Mucosa of gallbladder (tissue), 1 donor: ENCODE measurements around the gene EFS. TPM values are rescaled to one million over a fixed set of nuclear protein-coding genes. Genes with fewer than 3 reads are reported as not detected.
A peak's percentile ranks its signal among the peaks of the same experiment; 100 is the strongest.
"Not testable (repeated sequence)": the region's sequence is repeated elsewhere in the genome, so short reads cannot be mapped to it uniquely, and the experiment has no call there.

Experiments
- DNase-seq: peaks from one replicate; pipeline ENCODE4 v3.0.0-alpha.2; 2020; ENCODE audit warnings: low spot score
- total RNA-seq: library from RNA; stranded (reverse); gene quantifications from one replicate; pipeline ENCODE4 v1.2.1, GENCODE V29; 2021
- donor health status: DM: no; HTN: no; CAD: no.

EFS gene
- total RNA-seq, 1 donor from 2014 or later, result 10.8 TPM

DNA sequence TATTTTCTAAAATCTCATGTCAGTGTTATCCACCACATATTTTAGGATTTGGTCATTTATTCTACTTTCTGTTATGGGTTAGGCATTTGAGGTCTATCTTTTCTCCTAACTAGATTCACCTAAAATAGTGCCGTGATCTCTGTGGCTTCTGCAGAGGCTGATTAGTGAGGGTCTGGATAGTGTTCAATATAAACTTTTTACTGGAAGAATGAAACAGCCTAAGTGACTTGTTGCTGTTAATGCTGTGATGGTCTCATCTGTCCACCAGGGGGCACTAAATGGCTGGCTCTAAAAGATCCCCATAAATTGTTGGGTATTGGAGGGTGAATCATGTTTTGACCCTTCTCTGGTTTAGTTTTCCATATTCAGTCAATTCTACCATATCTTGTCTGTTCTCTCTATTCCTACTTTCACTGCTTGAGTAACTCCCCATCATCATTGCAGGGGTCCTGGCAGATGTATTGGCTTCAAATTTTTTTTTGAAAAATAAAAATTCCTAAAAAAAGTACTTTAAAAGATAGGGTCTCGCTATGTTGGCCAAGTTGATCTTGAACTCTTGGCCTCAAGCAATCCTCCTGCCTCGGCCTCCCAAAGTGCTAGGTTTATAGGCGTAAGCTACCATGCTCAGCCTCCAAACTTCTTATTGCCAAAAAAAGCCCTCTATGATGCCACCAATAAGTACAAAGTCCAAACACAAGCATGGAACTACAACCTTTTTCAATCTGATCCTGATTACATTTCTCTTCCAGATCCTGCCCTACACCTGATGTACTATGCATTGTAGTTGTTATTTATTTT is 36.8 kb downstream of the EFS start:
- peak; percentile 79 for DNase-seq

DNA sequence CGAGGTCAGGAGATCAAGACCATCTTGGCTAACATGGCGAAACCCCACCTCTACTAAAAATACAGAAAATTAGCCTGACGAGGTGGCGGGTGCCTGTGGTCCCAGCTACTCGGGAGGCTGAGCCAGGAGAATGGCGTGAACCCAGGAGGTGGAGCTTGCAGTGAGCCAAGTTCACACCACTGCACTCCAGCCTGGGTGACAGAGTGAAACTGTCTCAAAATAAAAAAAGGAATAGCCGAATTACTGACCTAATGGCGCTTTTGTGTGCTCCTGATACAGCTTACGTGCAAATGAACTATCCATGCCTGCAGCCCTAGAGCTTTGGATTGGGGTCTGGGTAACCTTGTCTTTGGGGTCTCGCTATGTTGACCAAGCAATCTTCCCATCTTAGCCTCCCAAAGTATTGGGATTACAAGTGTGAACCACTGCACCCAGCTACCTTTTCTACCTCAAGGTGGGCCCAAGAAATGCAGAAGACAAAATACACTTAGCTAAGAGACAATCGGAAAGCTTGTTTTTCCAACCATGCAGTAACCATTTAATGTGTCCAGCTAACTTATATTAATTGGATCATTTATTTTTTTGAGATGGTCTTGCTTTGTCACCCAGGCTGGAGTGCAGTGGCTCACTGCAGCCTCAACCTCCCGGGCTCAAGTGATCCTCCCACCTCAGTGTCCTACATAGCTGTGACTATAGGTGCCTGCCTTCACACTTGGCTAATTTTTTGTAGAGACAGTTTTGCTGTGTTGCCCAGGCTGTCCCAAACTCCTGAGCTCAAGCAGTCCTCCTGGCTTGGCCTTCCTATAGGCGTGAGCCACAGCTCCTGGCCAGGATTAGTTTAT is 38.3 kb downstream of the EFS start:
- DNase-seq, result no peak

DNA sequence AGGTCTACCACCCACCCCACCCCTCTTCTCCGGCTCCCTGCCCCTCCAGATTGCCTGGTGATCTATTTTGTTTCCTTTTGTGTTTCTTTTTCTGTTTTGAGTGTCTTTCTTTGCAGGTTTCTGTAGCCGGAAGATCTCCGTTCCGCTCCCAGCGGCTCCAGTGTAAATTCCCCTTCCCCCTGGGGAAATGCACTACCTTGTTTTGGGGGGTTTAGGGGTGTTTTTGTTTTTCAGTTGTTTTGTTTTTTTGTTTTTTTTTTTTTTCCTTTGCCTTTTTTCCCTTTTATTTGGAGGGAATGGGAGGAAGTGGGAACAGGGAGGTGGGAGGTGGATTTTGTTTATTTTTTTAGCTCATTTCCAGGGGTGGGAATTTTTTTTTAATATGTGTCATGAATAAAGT is 39.2 kb downstream of the EFS start:
- not testable (repeated sequence) for DNase-seq

DNA sequence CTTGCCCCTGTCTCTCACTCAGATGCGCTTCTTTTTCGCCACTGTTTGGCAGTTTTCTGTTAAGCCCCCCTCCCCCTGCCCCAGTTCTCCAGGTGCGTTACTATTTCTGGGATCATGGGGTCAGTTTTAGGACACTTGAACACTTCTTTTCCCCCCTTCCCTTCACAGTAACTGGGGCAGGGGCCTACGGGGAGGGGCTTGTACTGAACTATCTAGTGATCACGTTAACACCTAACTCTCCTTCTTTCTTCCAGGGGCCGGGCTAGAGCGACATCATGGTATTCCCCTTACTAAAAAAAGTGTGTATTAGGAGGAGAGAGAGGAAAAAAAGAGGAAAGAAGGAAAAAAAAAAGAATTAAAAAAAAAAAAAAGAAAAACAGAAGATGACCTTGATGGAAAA is 40.0 kb downstream of the EFS start:
- no peak for DNase-seq

DNA sequence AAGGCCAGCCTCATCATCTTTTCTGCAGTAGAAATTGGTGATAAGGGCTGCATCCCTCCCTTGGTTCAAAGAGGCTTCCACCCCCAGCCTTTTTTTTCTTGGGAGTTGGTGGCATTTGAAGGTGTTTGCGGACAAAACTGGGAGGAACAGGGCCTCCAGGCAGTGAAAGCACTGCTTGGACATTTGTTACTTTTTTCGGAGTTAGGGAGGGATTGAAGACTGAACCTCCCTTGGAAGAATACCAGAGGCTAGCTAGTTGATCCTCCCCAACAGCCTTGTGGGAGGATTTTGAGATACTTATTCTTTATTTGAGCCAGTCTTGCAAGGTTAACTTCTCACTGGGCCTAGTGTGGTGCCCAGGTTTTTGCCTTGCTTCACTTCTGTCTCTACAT is 40.5 kb downstream of the EFS start:
- no peak for DNase-seq

DNA sequence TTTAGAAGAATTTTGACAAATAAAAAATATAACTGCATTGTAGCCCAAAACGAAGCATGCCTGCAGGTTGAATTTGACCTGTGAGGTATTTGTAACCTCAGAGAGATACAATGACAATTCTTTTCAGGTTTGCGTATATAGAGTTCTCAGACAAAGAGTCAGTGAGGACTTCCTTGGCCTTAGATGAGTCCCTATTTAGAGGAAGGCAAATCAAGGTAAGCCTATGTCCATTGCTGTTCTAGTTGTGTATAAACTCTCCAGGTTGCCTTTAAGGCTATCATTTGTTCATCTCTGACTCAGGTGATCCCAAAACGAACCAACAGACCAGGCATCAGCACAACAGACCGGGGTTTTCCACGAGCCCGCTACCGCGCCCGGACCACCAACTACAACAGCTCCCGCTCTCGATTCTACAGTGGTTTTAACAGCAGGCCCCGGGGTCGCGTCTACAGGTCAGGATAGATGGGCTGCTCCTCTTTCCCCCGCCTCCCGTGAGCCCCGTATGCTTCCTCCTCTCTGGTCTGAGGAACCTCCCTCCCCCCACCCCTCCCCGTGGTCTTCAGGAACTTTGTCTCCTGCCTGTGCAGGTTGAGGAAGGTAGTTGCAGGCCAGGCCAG is 41.0 kb downstream of the EFS start:
- DNase-seq, result no peak

DNA sequence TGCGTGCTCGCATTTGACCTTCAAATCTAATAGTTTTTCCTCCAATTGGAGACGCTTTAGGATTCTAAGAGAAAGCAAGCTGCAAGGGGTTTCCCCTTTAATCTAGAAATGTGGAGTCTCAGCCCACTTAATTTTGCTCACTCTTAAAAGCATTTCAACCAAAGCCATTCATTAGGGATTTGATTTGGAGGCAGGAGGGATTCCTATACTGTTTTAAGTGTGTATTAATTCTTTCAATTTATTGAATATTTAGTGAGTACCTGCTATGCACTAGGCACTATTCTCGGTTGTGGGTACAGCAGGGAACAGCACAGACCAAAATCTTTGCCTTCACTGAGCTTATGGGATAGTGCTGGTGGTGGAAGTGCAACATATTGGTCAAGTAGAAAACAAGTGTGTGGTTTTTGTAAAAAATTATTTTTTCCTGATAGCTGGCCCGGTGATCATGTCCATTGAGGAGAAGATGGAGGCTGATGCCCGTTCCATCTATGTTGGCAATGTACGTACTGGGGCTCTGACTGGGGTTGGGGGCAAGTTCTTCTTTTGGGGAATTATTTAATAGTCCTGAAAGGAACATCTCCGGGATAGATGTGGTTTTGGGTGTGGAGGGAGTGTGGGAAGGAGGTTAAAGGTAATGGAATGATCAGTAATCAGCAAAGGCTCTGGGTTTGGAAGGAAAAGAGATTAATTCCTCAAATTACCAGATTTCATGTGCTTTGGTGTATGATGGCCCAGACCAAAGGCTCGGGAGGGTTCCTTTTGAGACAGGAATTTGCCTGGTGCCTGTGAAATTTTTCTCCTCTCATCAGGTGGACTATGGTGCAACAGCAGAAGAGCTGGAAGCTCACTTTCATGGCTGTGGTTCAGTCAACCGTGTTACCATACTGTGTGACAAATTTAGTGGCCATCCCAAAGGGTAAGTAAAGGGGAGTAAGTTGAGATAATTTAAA is 42.1 kb downstream of the EFS start:
- DNase-seq, result no peak

DNA sequence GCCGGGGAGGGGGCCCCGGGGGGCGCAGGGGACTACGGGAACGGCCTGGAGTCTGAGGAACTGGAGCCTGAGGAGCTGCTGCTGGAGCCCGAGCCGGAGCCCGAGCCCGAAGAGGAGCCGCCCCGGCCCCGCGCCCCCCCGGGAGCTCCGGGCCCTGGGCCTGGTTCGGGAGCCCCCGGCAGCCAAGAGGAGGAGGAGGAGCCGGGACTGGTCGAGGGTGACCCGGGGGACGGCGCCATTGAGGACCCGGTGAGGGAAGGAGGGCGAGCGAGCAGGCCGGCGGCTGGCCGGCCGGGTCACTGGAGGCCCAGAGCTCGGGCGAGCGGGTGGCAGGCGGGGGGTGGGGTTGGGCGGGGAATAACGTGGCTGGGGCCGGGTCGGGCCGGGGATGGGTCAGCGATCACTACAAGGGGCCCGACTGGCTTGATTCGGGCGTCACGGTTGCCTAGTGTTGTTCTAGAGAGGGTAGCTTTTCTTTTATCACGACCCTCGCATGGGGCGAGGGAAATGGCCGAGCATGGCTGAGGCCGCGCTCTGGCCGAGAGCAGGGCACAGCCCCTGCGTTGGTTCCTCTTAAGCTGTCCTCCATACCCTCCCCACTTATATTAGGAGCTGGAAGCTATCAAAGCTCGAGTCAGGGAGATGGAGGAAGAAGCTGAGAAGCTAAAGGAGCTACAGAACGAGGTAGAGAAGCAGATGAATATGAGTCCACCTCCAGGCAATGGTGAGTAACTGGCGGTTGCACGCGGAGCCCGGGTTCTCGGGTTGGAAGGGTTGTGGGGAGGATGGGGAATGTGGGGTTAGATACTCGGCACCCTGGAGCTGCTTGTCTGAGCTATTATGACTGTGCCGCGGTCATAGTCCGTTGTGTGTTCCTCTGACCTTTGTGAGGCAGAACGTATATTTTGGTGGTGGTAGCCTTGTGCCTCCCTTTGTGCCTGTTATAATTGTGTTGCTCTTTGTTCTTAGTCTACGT is 43.1 kb downstream of the EFS start:
- no peak for DNase-seq

DNA sequence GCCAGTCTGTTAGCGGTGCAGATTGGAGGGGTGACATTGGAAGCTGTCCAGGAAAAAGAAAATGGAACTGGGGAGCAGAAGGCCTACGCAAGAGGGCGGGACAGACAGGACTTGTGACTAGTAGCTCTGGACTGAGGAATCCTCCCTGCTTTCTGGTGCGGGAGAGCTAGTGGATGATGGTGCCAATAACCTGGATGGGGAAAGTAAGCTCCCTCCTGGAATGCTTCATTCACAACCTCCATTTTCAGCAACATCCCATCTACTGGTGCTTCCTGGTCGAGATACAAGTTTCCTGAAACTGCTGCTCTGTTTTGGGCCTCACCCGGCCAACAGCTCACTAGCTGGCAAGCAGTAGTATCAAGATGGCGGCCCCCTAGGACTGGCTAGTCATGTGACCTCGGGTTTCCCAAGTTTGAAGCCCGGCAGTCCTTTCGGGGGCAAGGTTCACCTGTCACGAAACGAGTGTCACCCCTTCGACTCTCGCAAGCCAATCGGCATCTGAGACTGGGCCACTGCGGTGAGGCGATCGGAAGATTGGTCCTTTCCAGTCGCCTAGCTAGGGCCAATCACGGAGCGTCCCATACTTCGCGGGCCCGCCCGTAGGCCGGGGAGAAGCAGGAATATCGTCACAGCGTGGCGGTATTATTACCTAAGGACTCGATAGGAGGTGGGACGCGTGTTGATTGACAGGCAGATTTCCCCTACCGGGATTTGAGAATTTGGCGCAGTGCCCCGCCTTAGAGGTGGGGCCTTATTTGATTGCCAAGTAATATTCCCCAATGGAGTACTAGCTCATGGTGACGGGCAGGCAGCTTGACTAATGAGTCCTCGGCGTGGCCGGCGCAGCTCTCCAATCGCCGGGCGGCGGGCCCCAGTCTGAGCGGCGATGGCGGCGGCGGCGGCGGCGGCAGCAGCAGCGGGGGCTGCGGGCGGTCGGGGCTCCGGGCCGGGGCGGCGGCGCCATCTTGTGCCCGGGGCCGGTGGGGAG is 44.1 kb downstream of the EFS start, which contains the start of gene PABPN1:
PABPN1 (plus strand) TSS at position 874 of the 988 bp plus-strand sequence; CDS start at position 887, 13 bp downstream.
- DNase-seq, result peak; percentile 100

DNA sequence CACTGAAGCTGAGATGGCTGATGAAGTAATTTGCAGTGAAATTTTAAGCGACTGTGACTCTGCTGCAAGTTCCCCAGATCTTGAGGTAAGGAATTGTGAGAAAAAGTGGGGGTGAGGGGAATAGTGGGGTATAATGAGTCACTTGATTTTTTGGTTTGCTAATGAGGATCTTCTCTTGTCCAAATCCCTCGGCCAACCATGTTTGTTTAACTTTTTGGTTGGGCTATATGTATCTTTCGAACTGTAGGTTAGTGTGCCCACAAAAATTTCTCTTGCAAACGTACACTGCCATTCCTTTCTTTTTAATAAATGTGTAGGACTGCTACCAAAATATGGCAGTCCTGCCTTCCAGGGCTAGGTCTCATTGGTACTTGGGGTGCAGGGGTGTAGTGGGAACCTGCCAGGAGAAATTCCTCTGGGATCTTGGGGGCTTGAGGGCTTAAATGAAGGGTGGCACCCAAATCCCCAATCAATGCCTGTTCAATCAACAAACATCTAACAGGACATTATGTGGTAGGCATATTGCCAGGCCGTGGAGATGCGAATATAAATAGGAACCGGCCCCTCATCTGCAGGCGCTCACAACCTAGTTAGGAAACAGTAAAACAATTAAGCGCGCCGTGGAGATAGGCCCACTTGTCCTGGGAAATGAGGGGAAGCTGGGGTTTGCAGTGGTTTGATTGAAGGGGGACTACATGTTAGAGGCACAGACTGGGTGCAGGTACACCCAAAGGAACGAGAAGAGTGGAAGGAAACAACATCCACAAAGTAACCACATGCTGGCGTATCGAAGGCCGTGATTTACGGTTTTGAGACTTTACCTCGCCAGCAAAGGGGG is 45.0 kb downstream of the EFS start:
- DNase-seq, result no peak

DNA sequence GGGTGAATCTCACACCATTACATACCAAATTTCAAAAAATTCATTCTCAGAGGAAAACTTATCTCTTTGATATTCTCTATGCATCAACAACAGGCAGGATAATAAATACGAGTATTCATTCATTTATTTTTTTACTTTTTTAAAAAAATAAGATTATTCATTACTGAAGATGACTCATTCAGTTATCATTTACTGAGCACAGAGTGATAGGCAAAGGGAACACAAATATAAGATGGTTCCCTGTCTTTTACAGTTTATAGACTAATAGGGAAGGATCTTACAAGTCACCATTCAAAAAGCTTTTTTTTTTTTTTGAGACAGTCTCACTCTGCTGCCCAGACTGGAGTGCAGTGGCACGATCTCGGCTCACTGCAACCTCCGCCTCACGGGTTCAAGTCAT is 48.7 kb downstream of the EFS start:
- DNase-seq, result no peak

DNA sequence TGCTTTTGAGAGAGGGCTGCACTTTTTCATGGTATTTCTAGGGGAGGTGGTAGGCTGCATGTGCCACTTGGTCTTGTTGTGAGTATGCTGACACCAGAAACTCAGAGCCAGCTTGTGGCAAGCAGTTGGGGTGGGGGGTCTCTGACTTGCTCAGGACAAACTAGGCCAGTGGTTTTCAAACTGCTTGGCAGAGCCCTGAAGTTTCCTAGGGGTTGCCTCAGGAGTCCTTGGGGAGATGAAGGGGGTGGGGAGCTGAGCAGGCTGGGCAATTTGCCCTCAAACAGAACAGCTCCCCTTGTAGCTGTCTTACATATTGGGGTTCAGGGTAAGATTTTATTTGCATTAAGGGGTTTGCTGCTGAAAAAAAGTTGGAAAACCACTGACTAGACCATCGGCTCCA is 54.4 kb downstream of the EFS start:
- DNase-seq, result no peak

DNA sequence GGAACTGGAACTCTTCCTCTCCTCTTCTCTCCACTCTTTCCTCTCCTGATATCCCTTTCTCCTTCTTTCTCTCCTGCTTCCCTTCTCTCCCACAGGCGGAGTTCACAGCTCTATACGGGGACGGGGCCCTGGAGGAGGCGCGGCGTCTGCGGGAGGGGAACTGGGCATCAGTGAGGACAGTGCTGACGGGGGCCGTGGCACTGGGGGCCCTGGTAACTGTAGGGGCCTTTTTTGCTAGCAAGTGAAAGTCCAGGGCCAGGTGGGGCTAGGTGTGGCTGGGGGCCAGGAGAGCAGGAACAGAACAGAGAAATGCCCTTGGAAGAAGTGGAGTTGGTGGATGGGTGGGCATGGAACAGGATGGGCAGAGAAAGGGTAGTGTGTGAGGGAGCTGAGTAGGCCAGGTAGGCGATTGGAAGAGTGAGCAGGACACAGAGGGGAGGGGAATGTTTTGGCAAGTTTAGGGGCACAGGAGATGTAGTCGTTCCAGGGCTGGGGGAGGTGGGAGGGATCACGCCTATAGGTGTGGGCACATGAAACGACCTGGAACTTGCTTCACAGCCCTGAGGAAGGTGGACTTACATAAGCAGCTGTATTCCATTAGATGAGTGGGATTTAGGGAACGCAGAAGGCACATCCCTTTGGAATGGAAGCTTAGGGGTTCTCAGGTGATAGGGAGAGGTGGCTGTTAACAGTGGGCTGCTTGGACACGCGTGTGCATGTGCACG is 56.1 kb downstream of the EFS start:
- no peak for DNase-seq

DNA sequence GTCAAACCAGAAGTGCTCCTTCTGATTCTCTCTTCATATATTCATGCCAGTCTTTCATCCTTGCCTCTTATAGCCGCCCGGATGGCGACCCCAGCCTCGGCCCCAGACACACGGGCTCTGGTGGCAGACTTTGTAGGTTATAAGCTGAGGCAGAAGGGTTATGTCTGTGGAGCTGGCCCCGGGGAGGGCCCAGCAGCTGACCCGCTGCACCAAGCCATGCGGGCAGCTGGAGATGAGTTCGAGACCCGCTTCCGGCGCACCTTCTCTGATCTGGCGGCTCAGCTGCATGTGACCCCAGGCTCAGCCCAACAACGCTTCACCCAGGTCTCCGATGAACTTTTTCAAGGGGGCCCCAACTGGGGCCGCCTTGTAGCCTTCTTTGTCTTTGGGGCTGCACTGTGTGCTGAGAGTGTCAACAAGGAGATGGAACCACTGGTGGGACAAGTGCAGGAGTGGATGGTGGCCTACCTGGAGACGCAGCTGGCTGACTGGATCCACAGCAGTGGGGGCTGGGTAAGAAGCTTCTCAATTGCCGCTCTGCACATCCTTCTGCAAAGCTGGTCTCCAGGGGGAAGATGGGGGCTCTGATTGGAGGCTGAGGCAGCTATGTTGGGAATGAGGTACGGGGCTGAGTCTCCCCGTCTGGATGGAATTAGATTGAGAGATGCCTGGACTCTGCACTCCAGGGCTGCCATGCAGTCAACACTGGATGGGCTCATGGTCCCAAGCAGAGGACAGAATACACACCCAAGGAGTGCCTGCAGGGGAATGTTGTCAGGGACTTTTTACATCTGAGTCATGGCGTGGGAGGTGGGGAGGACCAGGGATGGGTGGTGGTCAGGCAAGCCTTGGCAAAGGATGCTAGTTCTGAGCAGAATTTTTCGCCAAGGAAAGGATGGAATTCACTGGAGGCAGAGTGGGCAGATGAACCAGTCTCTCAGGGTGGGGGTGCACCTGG is 57.0 kb downstream of the EFS start:
- DNase-seq, result no peak

DNA sequence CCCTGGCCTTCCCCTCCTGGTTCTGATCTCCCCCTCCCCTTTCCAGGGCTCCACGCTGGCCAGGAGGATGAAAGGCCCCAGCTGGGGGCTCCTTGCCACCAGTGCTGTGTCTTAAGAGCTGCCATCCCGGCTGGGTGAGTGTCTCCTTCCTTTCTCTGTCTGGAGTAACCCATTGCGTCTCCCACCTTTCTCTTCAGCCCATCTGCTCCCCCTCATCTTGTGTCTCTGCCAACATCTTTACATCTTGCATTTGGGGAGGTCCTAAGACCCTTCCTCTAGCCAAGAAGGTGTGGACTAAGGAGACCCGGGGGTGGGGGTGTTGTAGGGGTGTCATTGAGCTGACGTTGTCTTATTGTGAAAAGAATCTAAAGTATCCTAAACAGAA is 57.8 kb downstream of the EFS start:
- no peak for DNase-seq
